ENCODE results near the gene RIMBP2. TPM values are rescaled to one million over a fixed set of nuclear protein-coding genes. Genes with fewer than 3 reads are reported as not detected.
"Not testable (repeated sequence)": the region's sequence is repeated elsewhere in the genome, so short reads cannot be mapped to it uniquely, and the experiment has no call there.

Gene RIMBP2
- total and polyA plus RNA-seq, 9 donors = 1.1 to 16.2 (median 3.5) TPM

GRCh38 chr12:130743176-130743575 lies 27.1 kb upstream of the RIMBP2 start:
- Histone ChIP-seq H3K27me3 (no peaks in the 10 kb centered on the region), H3K4me3 (no peak overlapping the region), H3K27ac (no peak overlapping the region), H3K9me3 (no peaks in the 10 kb centered on the region), H3K36me3 (no peaks in the 10 kb centered on the region), H3K4me1 (ENCODE audit: insufficient read depth) (peaks cover 2% of the 10 kb centered on the region)
- intact Hi-C loops (cut with DNase I) = loop anchor here in 2 of 4 donors (10.0 kb wide), 2 partner anchors 408 to 698 kb away; partner anchors contain the start of gene PIWIL1 (in 1 of the 2)
- TF ChIP-seq EP300 (IDR thresholded peaks at IDR 0.05) = no peak
- no peak for TF ChIP-seq POLR2A (IDR thresholded peaks at IDR 0.05)
- TF ChIP-seq, protein P1, sequence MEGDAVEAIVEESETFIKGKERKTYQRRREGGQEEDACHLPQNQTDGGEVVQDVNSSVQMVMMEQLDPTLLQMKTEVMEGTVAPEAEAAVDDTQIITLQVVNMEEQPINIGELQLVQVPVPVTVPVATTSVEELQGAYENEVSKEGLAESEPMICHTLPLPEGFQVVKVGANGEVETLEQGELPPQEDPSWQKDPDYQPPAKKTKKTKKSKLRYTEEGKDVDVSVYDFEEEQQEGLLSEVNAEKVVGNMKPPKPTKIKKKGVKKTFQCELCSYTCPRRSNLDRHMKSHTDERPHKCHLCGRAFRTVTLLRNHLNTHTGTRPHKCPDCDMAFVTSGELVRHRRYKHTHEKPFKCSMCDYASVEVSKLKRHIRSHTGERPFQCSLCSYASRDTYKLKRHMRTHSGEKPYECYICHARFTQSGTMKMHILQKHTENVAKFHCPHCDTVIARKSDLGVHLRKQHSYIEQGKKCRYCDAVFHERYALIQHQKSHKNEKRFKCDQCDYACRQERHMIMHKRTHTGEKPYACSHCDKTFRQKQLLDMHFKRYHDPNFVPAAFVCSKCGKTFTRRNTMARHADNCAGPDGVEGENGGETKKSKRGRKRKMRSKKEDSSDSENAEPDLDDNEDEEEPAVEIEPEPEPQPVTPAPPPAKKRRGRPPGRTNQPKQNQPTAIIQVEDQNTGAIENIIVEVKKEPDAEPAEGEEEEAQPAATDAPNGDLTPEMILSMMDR (IDR thresholded peaks at IDR 0.05) = no peak
- 74 to 84% (median 83%) methylated on average over 2 of the region's 2 CpGs for WGBS, 3 donors
- no peak for DNase-seq

DNA sequence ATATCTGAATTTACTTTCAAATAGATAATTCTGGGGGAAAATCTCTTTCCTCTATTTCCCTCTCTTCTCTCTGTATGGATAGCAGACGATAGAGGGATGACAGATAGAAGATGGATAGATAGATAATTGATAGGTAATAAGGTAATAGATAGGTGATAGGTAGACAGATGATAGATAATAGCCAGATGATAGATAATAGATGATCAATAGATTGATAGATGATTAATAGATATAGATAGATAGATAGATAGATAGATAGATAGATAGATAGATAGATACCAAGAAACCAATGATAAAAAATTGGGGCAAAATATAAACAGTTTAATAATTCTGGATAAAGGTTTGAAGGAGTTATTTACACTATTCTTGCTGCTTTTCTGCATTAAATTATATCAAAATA lies 26.6 kb upstream of the RIMBP2 start:
- no peaks in the 10 kb centered on the region for H3K9me3 ChIP-seq
- no peaks in the 10 kb centered on the region for H3K4me1 ChIP-seq (ENCODE audit: insufficient read depth)
- TF ChIP-seq EP300 (IDR thresholded peaks at IDR 0.05) (no peak), POLR2A (IDR thresholded peaks at IDR 0.05) (no peak)
- TF ChIP-seq, protein P1 (IDR thresholded peaks at IDR 0.05) = no peak
- intact Hi-C loops (cut with DNase I) = loop anchor here in 2 of 4 donors (10.0 kb wide), 2 partner anchors 408 to 698 kb away; partner anchors contain the start of gene PIWIL1 (in 1 of the 2)
- WGBS, 3 donors = 77 to 80% (median 80%) methylated on average over 1 of the region's 1 CpG
- H3K36me3 ChIP-seq = no peaks in the 10 kb centered on the region
- no peak for DNase-seq
- no peak overlapping the region for H3K4me3 ChIP-seq
- no peaks in the 10 kb centered on the region for H3K27me3 ChIP-seq
- no peak overlapping the region for H3K27ac ChIP-seq

DNA sequence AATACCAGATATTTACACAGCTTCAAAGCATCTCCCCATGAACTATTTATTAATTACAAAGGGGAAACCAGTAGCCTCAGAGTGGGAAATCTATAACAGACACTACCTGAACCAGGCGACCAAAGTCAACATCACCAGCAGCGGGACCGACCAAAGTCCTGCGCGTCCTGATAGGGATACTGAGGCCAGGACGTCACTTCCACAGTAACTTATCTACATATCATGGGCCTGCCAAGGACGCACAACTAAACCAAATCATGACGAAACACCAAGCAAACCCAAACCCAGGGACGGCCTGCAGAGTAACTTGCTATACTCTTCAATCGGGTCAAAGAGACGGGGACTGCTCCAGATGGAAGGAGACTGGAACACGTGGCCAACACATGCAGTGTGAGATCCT lies 26.0 kb upstream of the RIMBP2 start:
- Histone ChIP-seq H3K4me3 (no peak overlapping the region), H3K9me3 (no peaks in the 10 kb centered on the region), H3K4me1 (ENCODE audit: insufficient read depth) (no peaks in the 10 kb centered on the region), H3K27ac (no peak overlapping the region), H3K27me3 (no peaks in the 10 kb centered on the region), H3K36me3 (no peaks in the 10 kb centered on the region)
- no peak for DNase-seq
- 82 to 85% (median 83%) methylated on average over 12 of the region's 12 CpGs for WGBS, 3 donors
- intact Hi-C loops (cut with DNase I) = loop anchor here in 2 of 4 donors (10.0 kb wide), 2 partner anchors 407 to 697 kb away; partner anchors contain the start of gene PIWIL1 (in 1 of the 2)
- TF ChIP-seq EP300 (IDR thresholded peaks at IDR 0.05) = no peak
- TF ChIP-seq POLR2A (IDR thresholded peaks at IDR 0.05) = no peak

GRCh38 chr12:130739571-130739970 lies 23.5 kb upstream of the RIMBP2 start:
- TF ChIP-seq EP300 (IDR thresholded peaks at IDR 0.05) (no peak), POLR2A (IDR thresholded peaks at IDR 0.05) (no peak)
- TF ChIP-seq, protein P1 (IDR thresholded peaks at IDR 0.05) = no peak
- Histone ChIP-seq H3K4me3 (no peak overlapping the region), H3K4me1 (ENCODE audit: insufficient read depth) (no peaks in the 10 kb centered on the region), H3K9me3 (no peaks in the 10 kb centered on the region), H3K36me3 (no peaks in the 10 kb centered on the region), H3K27me3 (no peaks in the 10 kb centered on the region), H3K27ac (no peak overlapping the region)
- no peak for DNase-seq
- 81 to 85% (median 82%) methylated on average over 10 of the region's 10 CpGs for WGBS, 3 donors
- intact Hi-C loops (cut with DNase I) = no loop called here

- H3K27ac ChIP-seq; intact Hi-C loops (cut with DNase I); H3K9me3 ChIP-seq; H3K4me1 ChIP-seq (ENCODE audit: insufficient read depth); H3K36me3 ChIP-seq; H3K4me3 ChIP-seq; H3K27me3 ChIP-seq; DNase-seq: not testable (repeated sequence)
- 89 to 95% (median 95%) methylated on average over 4 of the region's 4 CpGs for whole genome bisulfite sequencing, 3 donors
Measured at GRCh38 chr12:130738403-130738802, 22.3 kb upstream of the RIMBP2 start.
